HS-5 (cell line): ENCODE data around the gene POLQ.
"Not testable (repeated sequence)": the region's sequence is repeated elsewhere in the genome, so short reads cannot be mapped to it uniquely, and the experiment has no call there.

Experiments used
- DNase-seq: peaks from one replicate; pipeline ENCODE4 v3.0.0-alpha.2; 2012; ENCODE audit warnings: low read depth

POLQ gene

DNA sequence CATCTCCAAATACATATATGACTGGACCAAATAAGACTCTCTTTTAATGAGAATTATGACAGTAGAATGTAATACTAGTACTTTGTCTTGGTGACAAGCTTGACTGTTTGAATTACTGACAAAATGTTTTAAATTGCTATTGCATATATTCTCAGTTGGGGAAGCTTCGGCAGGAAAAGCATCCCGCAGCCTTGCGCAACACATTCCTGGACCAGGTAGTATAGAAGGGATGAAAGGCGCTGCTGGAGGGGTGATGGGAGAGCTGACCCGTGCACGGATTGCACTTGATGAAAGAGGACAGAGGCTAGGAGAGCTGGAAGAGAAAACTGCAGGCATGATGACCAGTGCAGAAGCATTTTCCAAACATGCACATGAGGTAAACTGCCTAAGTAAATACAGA is 127.6 kb downstream of the POLQ start:
- no peak for DNase-seq

DNA sequence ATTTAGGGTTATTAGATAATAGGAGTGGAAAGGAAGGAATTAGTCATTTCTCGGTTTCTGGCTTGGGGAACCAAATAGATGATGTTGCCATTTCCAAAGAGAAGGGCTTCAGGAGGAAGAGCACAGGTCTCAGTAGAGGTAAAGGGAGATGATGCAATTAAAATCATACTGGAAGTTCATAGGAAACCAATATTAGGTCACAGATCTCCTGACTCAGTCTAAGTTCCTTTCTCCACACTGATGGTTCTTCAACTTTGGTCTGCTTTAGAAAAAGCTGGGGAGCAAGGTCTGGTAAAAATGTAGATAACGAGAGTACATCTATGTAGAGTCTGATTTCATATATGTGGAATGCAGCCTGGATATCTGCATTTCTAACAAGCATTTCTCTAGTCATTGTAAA is 130.9 kb downstream of the POLQ start:
- no peak for DNase-seq

DNA sequence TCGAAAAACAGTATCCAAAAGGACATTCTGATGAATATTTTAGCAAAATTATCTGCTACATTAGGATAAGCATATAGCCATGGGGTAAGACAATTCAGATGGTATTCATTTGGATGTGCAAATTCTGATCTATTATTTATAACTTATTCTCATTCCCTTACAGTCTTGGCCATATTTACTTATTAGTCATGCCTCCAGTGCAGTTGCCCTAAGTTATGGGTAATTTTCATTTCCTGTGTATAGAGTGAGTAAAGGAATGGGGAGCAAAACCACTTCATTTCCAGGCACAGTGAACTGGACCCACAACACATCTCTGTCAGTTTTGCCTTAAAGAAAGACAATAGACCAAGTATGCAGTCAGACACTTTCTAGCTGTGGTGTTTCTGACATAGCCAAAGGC is 134.3 kb downstream of the POLQ start:
- peak; percentile 9 for DNase-seq

DNA sequence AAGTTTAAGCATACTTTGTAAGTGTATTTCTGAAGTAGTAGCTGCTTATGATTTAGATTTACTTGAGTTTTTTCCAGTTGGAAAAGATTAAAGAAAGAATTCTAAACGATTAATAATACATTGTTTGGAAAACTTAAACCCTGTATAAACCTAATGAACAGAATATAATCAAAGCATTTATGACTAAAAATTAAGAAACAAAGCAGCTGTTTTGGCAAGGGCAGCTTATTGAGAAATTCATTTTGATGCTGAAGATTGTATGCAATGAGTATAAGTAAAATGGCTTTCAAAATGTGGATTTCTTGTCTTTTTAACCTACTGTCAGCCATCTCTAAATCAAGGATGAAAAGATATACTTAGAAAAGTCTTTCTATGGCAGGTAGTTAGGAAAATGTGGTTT is 140.2 kb downstream of the POLQ start:
- DNase-seq, result no peak

DNA sequence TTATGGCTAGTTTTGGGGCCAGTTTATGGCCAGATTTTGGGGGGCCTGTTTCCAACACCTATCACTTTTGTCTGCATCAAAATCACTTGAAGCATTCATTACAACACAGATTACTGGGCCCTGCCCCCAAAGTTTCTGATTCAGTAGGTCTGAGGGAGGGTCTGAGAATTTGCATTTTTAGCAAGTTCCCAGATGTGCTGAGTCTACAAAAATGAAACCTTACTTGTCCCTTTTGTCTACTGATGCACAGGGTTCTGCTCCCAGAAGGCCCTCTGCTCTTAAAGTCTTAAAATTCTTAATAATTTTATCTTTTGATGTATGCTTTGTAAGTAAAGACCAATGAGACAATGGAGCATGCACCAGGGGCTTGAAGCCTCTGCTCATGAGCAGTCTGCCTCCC is 146.0 kb downstream of the POLQ start:
- DNase-seq, result no peak

DNA sequence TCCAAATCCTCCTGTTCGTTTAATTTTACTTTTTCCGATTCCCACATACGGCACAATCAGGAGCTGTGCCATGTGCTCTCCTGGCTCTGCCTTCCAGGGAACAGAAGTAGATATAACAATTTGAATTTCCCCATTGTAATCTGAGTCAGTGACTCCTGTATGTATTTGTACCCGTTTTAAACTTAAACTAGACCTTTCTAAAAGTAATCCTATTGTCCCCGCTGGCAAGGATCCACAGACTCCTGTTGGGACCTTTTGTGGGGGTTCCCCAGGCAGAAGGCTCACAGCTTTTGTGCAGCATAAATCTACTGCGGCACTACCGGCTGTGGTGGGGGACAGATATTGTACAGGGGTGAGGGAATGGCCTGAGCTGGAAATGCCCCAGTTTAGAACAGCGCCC is 147.7 kb downstream of the POLQ start:
- DNase-seq, result not testable (repeated sequence)

GRCh38 chr3:121395967-121396366 is 149.8 kb downstream of the POLQ start:
- DNase-seq, result not testable (repeated sequence)

GRCh38 chr3:121388308-121388707 is 157.5 kb downstream of the POLQ start:
- not testable (repeated sequence) for DNase-seq
